HepG2 (cell line): Measurements from ENCODE around the gene SIVA1. TPM values are rescaled to one million over a fixed set of nuclear protein-coding genes. Genes with fewer than 3 reads are reported as not detected.

Experiments used
- FUBP1 ChIP-seq: sonication (generic); formaldehyde crosslinking; IDR thresholded peaks from 2 replicates; pipeline ENCODE4 v1.5.1; 2020; ENCODE audit warnings: missing genetic modification reagents, mild to moderate bottlenecking, borderline replicate concordance
- MAFK ChIP-seq, 2 experiments: IDR thresholded peaks in 1 of 2; conservative IDR thresholded peaks in 1 of 2; 2 replicates each; pipeline ENCODE4 v1.6.1; 2011; ENCODE audit warnings: improper control_type of control experiment in 2 of 2, low read length in 2 of 2
- MBD4 ChIP-seq: IDR thresholded peaks from 2 replicates; pipeline ENCODE4 v1.6.1; 2012; ENCODE audit warnings: low read length, inconsistent platforms, borderline replicate concordance
- NONO ChIP-seq, 2 experiments: fragments of 450-650 bp in 1 of 2; sonication (generic) in 1 of 2; formaldehyde crosslinking in 1 of 2; IDR thresholded peaks in 1 of 2; conservative IDR thresholded peaks in 1 of 2; 2 replicates each; pipeline versions ENCODE4 v1.6.1 to v1.8.0; 2017 to 2022; ENCODE audit warnings: mild to moderate bottlenecking in 1 of 2, missing genetic modification reagents in 1 of 2, moderate library complexity in 1 of 2
- NR2C2 ChIP-seq: sonication (generic); formaldehyde crosslinking; IDR thresholded peaks from 2 replicates; pipeline ENCODE4 v1.4.0; 2020; ENCODE audit warnings: missing genetic modification reagents, mild to moderate bottlenecking, moderate library complexity, borderline replicate concordance
- PATZ1 ChIP-seq: sonication (generic); formaldehyde crosslinking; IDR thresholded peaks from 2 replicates; pipeline ENCODE4 v1.4.0; 2020; ENCODE audit warnings: missing genetic modification reagents
- RBM22 ChIP-seq: fragments of 200-400 bp; formaldehyde crosslinking; optimal IDR thresholded peaks from 2 replicates; pipeline ENCODE3; 2017; ENCODE audit warnings: mild to moderate bottlenecking, low read length, moderate library complexity
- ZC3H13 ChIP-seq: sonication (generic); formaldehyde crosslinking; IDR thresholded peaks from 2 replicates; pipeline ENCODE4 v1.8.1; 2023; ENCODE audit warnings: mild to moderate bottlenecking, missing genetic modification reagents, moderate library complexity
- ZC3H4 ChIP-seq: sonication (generic); formaldehyde crosslinking; IDR thresholded peaks from 2 replicates; pipeline ENCODE4 v1.4.0; 2020; ENCODE audit warnings: missing genetic modification reagents, borderline replicate concordance
- ZFP62 ChIP-seq: sonication (generic); formaldehyde crosslinking; IDR thresholded peaks from 2 replicates; pipeline ENCODE4 v1.4.0; 2020; ENCODE audit warnings: missing genetic modification reagents
- ZFP82 ChIP-seq: sonication (generic); formaldehyde crosslinking; IDR thresholded peaks from 2 replicates; pipeline ENCODE4 v1.5.1; 2020; ENCODE audit warnings: mild to moderate bottlenecking, missing genetic modification reagents, borderline replicate concordance
- ZFP91 ChIP-seq: sonication (generic); formaldehyde crosslinking; IDR thresholded peaks from 2 replicates; pipeline ENCODE4 v1.9.0; 2022; ENCODE audit warnings: missing genetic modification reagents, mild to moderate bottlenecking, borderline replicate concordance
- ZNF335 ChIP-seq: sonication (generic); formaldehyde crosslinking; IDR thresholded peaks from 2 replicates; pipeline ENCODE4 v1.4.0; 2020; ENCODE audit warnings: missing genetic modification reagents
- ZNF564 ChIP-seq: sonication (generic); formaldehyde crosslinking; IDR thresholded peaks from 2 replicates; pipeline ENCODE4 v1.8.1; 2023; ENCODE audit warnings: mild to moderate bottlenecking, missing genetic modification reagents
- ZNF670 ChIP-seq: sonication (generic); formaldehyde crosslinking; IDR thresholded peaks from 2 replicates; pipeline ENCODE4 v1.8.0; 2022; ENCODE audit warnings: mild to moderate bottlenecking, missing genetic modification reagents, borderline replicate concordance
- ZNF768 ChIP-seq: sonication (generic); formaldehyde crosslinking; IDR thresholded peaks from 2 replicates; pipeline ENCODE4 v1.4.0; 2020; ENCODE audit warnings: missing genetic modification reagents
- ZNF788 ChIP-seq: sonication (generic); formaldehyde crosslinking; IDR thresholded peaks from 2 replicates; pipeline ENCODE4 v1.5.0; 2020; ENCODE audit warnings: mild to moderate bottlenecking, missing genetic modification reagents, borderline replicate concordance
- polyA plus RNA-seq, 8 experiments: library from polyadenylated mRNA; depleted of rRNA in 3 of 8; stranded (reverse) in 7 of 8; unstranded in 1 of 8; fragments of >200 nt; fragmentation: Illumina TruSeq in 4 of 8; extraction: Trizol in 4 of 8; gene quantifications; 2 replicates each; pipeline versions ENCODE4 v1.2.1 to v1.2.3, GENCODE V29; 2011 to 2016; ENCODE audit warnings: low read depth in 4 of 8, missing spikeins in 1 of 8, mixed read lengths in 1 of 8; ENCODE audit not compliant: insufficient read depth in 1 of 8
- total RNA-seq, 5 experiments: library from RNA; depleted of rRNA; stranded (reverse); fragments of >200 nt; fragmentation: Illumina TruSeq; extraction: Trizol; gene quantifications; 2 replicates each; pipeline ENCODE4 v1.2.3, GENCODE V29; 2016; ENCODE audit warnings: low read depth in 1 of 5
- TF ChIP-seq, protein P1 (sequence below): sonication (generic); formaldehyde crosslinking; IDR thresholded peaks from 2 replicates; pipeline ENCODE4 v1.8.0; 2022; ENCODE audit warnings: missing genetic modification reagents, mild to moderate bottlenecking, moderate library complexity, borderline replicate concordance
- TF ChIP-seq, protein P2 (sequence below): sonication (generic); formaldehyde crosslinking; IDR thresholded peaks from 2 replicates; pipeline ENCODE4 v1.8.0; 2022; ENCODE audit warnings: mild to moderate bottlenecking, missing genetic modification reagents, moderate library complexity

Gene SIVA1
- total and polyA plus RNA-seq, 2 of the 13 experiments (the other 11 are each of a cell fraction or from before 2014, with no cell fraction given) = 123 to 186 TPM

GRCh38 chr14:104734991-104735779, 17.8 kb upstream of the SIVA1 start (continued):
- TF ChIP-seq NR2C2 (CRISPR knock-in tag) (no peak; the same call in 1 of the 2 replicates), ZNF788 (CRISPR knock-in tag) (peak; percentile 94), ZC3H4 (0 out of 2 replicates have a peak, but pooled peaks have one; percentile 47), ZC3H13 (CRISPR knock-in tag) (peak; percentile 58; the same call in 1 of the 2 replicates), ZNF564 (no peak), ZNF768 (CRISPR knock-in tag) (peak; percentile 43), ZFP82 (CRISPR knock-in tag) (no peak; the same call in 1 of the 2 replicates), MBD4 (no peak), FUBP1 (CRISPR knock-in tag) (no peak), NONO (IDR thresholded peaks at IDR 0.05) (no peak), NONO (CRISPR knock-in tag; conservative IDR thresholded peaks at IDR 0.05) (peak; percentile 60), ZFP91 (CRISPR knock-in tag) (peak; percentile 83), PATZ1 (CRISPR knock-in tag) (peak; percentile 34), MAFK (conservative IDR thresholded peaks at IDR 0.05 in 1 of 2, IDR thresholded peaks at IDR 0.05 in 1 of 2; ENCODE audit: low read length in 2 of 2) (no peak), ZNF335 (no peak), RBM22 (peak; percentile 73), ZFP62 (no peak), ZNF670 (CRISPR knock-in tag) (0 out of 2 replicates have a peak, but pooled peaks have one; percentile 54)
- TF ChIP-seq, protein P1, sequence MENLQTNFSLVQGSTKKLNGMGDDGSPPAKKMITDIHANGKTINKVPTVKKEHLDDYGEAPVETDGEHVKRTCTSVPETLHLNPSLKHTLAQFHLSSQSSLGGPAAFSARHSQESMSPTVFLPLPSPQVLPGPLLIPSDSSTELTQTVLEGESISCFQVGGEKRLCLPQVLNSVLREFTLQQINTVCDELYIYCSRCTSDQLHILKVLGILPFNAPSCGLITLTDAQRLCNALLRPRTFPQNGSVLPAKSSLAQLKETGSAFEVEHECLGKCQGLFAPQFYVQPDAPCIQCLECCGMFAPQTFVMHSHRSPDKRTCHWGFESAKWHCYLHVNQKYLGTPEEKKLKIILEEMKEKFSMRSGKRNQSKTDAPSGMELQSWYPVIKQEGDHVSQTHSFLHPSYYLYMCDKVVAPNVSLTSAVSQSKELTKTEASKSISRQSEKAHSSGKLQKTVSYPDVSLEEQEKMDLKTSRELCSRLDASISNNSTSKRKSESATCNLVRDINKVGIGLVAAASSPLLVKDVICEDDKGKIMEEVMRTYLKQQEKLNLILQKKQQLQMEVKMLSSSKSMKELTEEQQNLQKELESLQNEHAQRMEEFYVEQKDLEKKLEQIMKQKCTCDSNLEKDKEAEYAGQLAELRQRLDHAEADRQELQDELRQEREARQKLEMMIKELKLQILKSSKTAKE = 0 out of 2 replicates have a peak, but pooled peaks have one; percentile 28
- TF ChIP-seq, protein P2, sequence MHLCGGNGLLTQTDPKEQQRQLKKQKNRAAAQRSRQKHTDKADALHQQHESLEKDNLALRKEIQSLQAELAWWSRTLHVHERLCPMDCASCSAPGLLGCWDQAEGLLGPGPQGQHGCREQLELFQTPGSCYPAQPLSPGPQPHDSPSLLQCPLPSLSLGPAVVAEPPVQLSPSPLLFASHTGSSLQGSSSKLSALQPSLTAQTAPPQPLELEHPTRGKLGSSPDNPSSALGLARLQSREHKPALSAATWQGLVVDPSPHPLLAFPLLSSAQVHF (CRISPR knock-in tag) = peak; percentile 30; the same call in 1 of the 2 replicates
